ENCODE results near the gene RGCC. TPM values are rescaled to one million over a fixed set of nuclear protein-coding genes. Genes with fewer than 3 reads are reported as not detected.

The RGCC gene
- total and polyA plus RNA-seq, 2 donors (not counting 3 experiments of a cell fraction or from before 2014, with no cell fraction given) = 112 to 138 TPM

DNA sequence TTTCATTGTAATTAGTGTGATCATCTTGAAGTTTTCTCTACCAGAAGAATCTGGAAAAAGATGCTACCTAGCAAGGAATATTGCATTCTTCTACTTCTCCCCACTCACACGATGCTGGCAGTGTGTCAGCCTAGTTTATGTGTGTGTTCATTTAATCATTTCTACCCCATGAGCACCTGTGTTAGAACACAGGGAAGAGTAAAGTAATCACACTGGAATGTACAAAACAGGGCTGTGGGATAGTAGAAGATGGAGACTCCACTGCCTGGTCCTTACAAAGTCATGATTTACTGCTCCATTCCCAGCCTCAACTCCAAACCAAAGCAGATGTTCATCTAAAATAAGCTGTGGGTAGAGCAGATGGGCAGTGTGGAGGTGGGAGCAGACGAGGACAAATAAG, 47.7 kb upstream of the RGCC start:
- Histone ChIP-seq H3K9me1 (replicated peaks; ENCODE audit: control insufficient read depth, extremely low read depth, insufficient read depth, low read length) (no peaks in the 10 kb centered on the region), H3K9ac (replicated peaks; ENCODE audit: extremely low read depth, insufficient read depth, low read length) (no peak overlapping the region), H3K27ac (ENCODE audit: insufficient read depth, low read depth, low read length) (no peak overlapping the region), H4K20me1 (replicated peaks; ENCODE audit: control insufficient read depth, extremely low read depth, insufficient read depth, low read length) (no peaks in the 10 kb centered on the region), H2AFZ (ENCODE audit: low read depth, low read length) (no peak overlapping the region), H3K27me3 (ENCODE audit: control insufficient read depth in 2 of 2, insufficient read depth in 2 of 2, low read length in 2 of 2) (peaks cover 0 to 4% of the 10 kb centered on the region in 2 experiments), H3K4me1 (ENCODE audit: control insufficient read depth, extremely low read depth, insufficient read depth, low read length) (no peaks in the 10 kb centered on the region), H3K4me3 (replicated peaks in 1 of 3; ENCODE audit: insufficient read depth in 1 of 3, low read depth in 1 of 3, low read length in 3 of 3) (no peak overlapping the region), H3K36me3 (ENCODE audit: control insufficient read depth in 2 of 2, extremely low read depth in 1 of 2, insufficient read depth in 2 of 2, low read length in 2 of 2) (no peaks in the 10 kb centered on the region), H3K4me2 (ENCODE audit: insufficient read depth, low read length) (no peak overlapping the region), H3K79me2 (ENCODE audit: control insufficient read depth, insufficient read depth, low read length) (no peaks in the 10 kb centered on the region), H3K9me3 (replicated peaks; ENCODE audit: control insufficient read depth, insufficient read depth, low read length) (no peaks in the 10 kb centered on the region)
- FAIRE-seq (no peak), DNase-seq (ENCODE audit: low read depth, low spot score) (no peak)
- dilution Hi-C loops (cut with MboI; ENCODE audit: extremely low pct_ligation_motif_present, low sequenced_read_pairs) (no loop called here), intact Hi-C loops (cut with micrococcal nuclease) (no loop called here)
- POLR2A ChIA-PET = no interaction called here
- no TSS peak for BruUV-seq (replicated peaks)
- TF ChIP-seq FOS (IDR thresholded peaks at IDR 0.05; ENCODE audit: borderline replicate concordance, insufficient read depth, low read length) (no peak), MYC (IDR thresholded peaks at IDR 0.05; ENCODE audit: low read depth, low read length) (no peak), POLR2A (IDR thresholded peaks at IDR 0.05; ENCODE audit: low read depth, low read length) (no peak), GATA2 (IDR thresholded peaks at IDR 0.05; ENCODE audit: insufficient read depth, insufficient read length, low read depth, low read length) (no peak), EZH2 (IDR thresholded peaks at IDR 0.05; ENCODE audit: borderline replicate concordance, low read depth, low read length, severe bottlenecking) (no peak)
- CTCF ChIA-PET = interaction anchor here (1.0 to 2.0 kb wide), 3 partner anchors 11 to 243 kb away, joined by 3 to 5 read pairs (median 5); no protein-coding TSS in a partner anchor

DNA sequence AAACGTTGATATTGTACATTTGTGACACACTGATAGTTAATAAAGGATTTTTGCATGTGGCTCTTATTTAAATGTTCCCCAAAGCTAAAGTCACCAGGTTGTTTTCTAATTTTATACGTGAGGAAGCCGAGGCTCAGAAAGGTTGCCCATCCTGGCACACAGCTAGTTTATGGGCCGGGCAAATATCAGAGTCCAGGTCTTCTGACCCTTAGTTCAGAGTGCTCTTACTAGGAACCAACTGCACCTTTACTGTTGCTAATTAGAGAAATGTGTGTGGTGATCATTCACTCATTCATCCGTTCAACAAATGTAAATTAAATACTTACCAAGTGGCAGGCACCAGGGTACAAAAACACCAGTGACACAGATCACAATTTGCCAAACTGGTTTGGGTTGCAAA, 46.3 kb upstream of the RGCC start:
- no peaks in the 10 kb centered on the region for H3K79me2 ChIP-seq (ENCODE audit: control insufficient read depth, insufficient read depth, low read length)
- TF ChIP-seq, protein P1, sequence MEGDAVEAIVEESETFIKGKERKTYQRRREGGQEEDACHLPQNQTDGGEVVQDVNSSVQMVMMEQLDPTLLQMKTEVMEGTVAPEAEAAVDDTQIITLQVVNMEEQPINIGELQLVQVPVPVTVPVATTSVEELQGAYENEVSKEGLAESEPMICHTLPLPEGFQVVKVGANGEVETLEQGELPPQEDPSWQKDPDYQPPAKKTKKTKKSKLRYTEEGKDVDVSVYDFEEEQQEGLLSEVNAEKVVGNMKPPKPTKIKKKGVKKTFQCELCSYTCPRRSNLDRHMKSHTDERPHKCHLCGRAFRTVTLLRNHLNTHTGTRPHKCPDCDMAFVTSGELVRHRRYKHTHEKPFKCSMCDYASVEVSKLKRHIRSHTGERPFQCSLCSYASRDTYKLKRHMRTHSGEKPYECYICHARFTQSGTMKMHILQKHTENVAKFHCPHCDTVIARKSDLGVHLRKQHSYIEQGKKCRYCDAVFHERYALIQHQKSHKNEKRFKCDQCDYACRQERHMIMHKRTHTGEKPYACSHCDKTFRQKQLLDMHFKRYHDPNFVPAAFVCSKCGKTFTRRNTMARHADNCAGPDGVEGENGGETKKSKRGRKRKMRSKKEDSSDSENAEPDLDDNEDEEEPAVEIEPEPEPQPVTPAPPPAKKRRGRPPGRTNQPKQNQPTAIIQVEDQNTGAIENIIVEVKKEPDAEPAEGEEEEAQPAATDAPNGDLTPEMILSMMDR (IDR thresholded peaks at IDR 0.05; ENCODE audit: extremely low read depth in 1 of 2, insufficient read depth in 1 of 2, low read depth in 1 of 2, low read length in 2 of 2) = no peak
- TF ChIP-seq MYC (IDR thresholded peaks at IDR 0.05; ENCODE audit: low read depth, low read length) (no peak), JUN (IDR thresholded peaks at IDR 0.05; ENCODE audit: borderline replicate concordance, insufficient read depth, insufficient read length, low read depth) (no peak), POLR2A (IDR thresholded peaks at IDR 0.05; ENCODE audit: low read depth, low read length) (no peak), GATA2 (IDR thresholded peaks at IDR 0.05; ENCODE audit: insufficient read depth, insufficient read length, low read depth, low read length) (no peak), POLR2AphosphoS5 (IDR thresholded peaks at IDR 0.05; ENCODE audit: insufficient read depth, low read depth, low read length) (no peak), EZH2 (IDR thresholded peaks at IDR 0.05; ENCODE audit: borderline replicate concordance, low read depth, low read length, severe bottlenecking) (no peak), FOS (IDR thresholded peaks at IDR 0.05; ENCODE audit: borderline replicate concordance, insufficient read depth, low read length) (no peak)
- TF ChIP-seq, protein P2, sequence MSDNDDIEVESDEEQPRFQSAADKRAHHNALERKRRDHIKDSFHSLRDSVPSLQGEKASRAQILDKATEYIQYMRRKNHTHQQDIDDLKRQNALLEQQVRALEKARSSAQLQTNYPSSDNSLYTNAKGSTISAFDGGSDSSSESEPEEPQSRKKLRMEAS (IDR thresholded peaks at IDR 0.05; ENCODE audit: insufficient read depth, insufficient read length) = no peak
- no peaks in the 10 kb centered on the region for H3K9me3 ChIP-seq (replicated peaks; ENCODE audit: control insufficient read depth, insufficient read depth, low read length)
- ChIA-PET CTCF (interaction anchor here (1.4 to 2.7 kb wide), 2 partner anchors 10 to 242 kb away, joined by 3 to 35 read pairs; no protein-coding TSS in a partner anchor), POLR2A (no interaction called here)
- H3K27ac ChIP-seq (ENCODE audit: insufficient read depth, low read depth, low read length) = no peak overlapping the region
- dilution Hi-C loops (cut with MboI; ENCODE audit: extremely low pct_ligation_motif_present, low sequenced_read_pairs) (no loop called here), intact Hi-C loops (cut with micrococcal nuclease) (loop anchor here (1.0 kb wide), 1 partner anchor 241 kb away; no protein-coding TSS in a partner anchor)
- H4K20me1 ChIP-seq (replicated peaks; ENCODE audit: control insufficient read depth, extremely low read depth, insufficient read depth, low read length) = no peaks in the 10 kb centered on the region
- H2AFZ ChIP-seq (ENCODE audit: low read depth, low read length) = no peak overlapping the region
- no peak for DNase-seq (ENCODE audit: low read depth, low spot score)
- H3K4me1 ChIP-seq (ENCODE audit: control insufficient read depth, extremely low read depth, insufficient read depth, low read length) = no peaks in the 10 kb centered on the region
- H3K4me3 ChIP-seq (replicated peaks in 1 of 3; ENCODE audit: insufficient read depth in 1 of 3, low read depth in 1 of 3, low read length in 3 of 3) = no peak overlapping the region
- no peak overlapping the region for H3K4me2 ChIP-seq (ENCODE audit: insufficient read depth, low read length)
- H3K27me3 ChIP-seq (ENCODE audit: control insufficient read depth in 2 of 2, insufficient read depth in 2 of 2, low read length in 2 of 2) = peaks cover 0 to 4% of the 10 kb centered on the region in 2 experiments
- no peak overlapping the region for H3K9ac ChIP-seq (replicated peaks; ENCODE audit: extremely low read depth, insufficient read depth, low read length)
- no peak for FAIRE-seq
- BruUV-seq (replicated peaks) = no TSS peak
- H3K36me3 ChIP-seq (ENCODE audit: control insufficient read depth in 2 of 2, extremely low read depth in 1 of 2, insufficient read depth in 2 of 2, low read length in 2 of 2) = no peaks in the 10 kb centered on the region
- no peaks in the 10 kb centered on the region for H3K9me1 ChIP-seq (replicated peaks; ENCODE audit: control insufficient read depth, extremely low read depth, insufficient read depth, low read length)
